ENCODE measurements around the gene DCC.

DCC gene

GRCh38 chr18:53115876-53116585 lies 776.0 kb downstream of the DCC start:
- DNase-seq, result no peak

DNA sequence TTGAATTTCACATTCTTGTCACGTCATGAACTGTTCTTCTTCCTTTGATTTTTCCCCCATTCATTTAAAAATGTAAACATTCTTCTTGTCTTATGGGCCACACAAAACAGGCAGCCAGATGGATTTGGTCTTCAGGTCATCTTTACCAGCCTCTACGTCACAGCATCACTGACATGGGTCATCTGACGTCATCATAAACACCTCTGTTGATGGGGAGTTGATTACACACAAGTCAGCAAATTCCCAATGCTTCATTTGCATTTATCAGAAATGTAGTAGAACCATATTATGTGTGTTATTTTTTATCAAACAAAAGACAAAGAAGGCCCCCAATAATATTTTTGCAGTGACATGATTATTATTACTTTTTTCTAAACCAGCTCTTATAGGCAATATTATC lies 777.9 kb downstream of the DCC start:
- DNase-seq, result no peak

- DNase-seq, result no peak
Measured at GRCh38 chr18:53126210-53126609, 786.2 kb downstream of the DCC start.

DNA sequence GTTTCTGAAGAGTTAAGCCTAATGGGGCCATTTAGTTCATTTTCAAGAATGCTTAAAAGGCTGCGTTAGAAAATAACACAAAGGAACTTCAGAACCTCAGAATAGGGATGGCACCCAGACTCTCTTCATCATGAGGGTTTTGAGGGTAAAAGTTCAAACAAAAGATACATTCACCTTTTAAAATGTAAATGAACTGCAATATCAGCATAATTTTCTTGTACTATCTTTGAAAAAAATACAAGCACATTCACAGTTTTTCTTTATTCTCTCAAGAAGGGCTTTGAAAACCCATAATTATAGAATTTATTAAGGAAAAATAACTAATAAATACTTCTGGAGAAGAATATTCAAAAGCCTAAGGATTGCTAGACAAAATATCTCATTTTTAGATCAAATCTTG lies 791.0 kb downstream of the DCC start:
- DNase-seq, result no peak

- peak; percentile 10 for DNase-seq
Measured at GRCh38 chr18:53134711-53135110, 794.7 kb downstream of the DCC start.

- peak; percentile 70 for DNase-seq
Measured at GRCh38 chr18:53135654-53136053, 795.7 kb downstream of the DCC start.

DNA sequence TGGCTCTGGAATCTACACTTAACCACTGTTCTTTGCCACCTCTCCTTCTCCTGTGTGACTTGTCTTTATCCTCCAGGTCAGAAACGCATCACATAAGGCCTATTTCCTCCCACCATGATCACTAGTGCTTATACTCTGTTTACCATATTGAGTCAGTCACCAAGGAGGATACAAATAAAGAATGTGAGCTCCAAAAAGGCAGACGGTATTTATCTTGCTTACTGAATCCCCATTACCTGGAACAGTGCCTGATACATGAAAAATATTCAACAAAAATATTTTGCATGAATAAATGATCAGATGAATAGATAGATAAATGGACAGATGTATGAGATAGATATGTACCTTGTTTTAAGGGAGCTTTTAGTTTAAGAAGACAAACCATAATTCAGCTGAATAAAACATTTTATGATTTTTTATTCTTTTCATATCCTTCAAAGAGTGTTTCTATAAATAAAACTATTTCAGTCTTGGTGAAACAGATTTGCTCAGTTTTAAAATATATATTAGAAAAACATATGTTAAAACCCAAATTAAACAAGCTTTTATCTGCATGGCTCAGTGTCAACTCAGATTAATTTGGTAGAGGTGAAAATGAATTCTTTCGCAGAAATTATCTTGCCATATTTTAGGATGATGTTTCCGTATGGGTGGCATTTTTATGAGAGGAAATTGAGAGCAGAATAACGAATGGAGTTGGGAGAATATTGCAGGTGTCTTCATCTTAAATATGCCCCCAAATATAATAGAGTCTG lies 799.9 kb downstream of the DCC start:
- no peak for DNase-seq

GRCh38 chr18:53142005-53142404 lies 802.0 kb downstream of the DCC start:
- peak; percentile 53 for DNase-seq

DNA sequence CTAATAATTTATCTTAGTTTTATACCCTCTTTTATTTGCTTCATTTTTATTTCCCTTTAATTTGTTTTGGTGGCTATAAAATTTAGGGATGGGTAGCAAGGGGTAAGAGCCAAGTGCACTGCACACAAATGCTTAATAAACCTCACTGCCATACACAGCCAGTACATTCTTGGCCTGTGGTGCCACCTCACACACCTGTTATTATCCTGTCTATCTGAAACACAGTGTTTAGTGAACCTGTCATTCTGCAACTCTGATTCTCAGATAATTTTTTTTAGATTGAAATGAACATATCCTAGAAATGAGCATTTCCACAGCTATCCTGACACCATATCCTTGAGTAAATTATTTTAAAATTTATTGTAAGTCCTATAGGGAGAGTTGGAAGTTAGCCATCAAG lies 807.5 kb downstream of the DCC start:
- no peak for DNase-seq

- DNase-seq, result peak; percentile 72
Measured at GRCh38 chr18:53148123-53148522, 808.1 kb downstream of the DCC start.

DNA sequence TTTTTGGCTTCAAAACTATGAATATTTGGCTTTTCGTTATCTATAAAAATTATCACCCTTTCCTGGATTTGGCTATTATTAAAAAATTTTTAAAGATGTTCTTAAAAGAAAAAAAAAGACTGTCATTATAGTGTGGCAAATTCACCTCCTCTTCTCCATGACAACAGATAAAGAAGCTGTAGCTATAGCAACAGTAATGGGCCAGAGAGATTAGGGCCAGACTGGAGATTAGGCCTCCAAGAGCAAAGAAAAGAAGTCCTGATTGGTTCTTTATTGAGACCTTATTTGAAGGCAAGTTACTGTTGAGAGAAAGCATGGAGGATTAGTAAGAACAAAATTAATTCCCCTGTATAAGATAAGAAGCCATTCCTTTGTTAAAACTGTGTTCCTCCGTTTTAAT lies 812.5 kb downstream of the DCC start:
- no peak for DNase-seq

- peak; percentile 17 for DNase-seq
Measured at GRCh38 chr18:53153281-53153680, 813.3 kb downstream of the DCC start.

DNA sequence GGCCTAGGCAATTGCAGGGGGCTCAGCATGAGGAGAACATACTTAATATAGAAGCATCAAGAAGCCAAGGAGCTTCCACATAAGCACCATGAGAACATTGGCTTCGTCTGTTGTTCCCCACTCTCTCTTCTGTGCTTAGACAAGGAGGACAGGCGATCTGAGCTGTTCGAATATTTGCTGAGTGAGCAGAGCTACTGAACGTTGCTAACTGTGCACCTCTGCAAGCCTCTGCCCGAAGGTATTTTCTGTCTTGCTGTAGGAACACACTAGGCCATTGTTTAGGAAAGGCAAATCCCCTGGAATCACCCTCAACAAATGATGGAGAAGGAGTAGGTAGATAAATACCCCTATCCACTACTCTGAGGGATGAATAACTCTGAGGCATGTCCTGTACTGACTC lies 813.8 kb downstream of the DCC start:
- DNase-seq, result no peak

DNA sequence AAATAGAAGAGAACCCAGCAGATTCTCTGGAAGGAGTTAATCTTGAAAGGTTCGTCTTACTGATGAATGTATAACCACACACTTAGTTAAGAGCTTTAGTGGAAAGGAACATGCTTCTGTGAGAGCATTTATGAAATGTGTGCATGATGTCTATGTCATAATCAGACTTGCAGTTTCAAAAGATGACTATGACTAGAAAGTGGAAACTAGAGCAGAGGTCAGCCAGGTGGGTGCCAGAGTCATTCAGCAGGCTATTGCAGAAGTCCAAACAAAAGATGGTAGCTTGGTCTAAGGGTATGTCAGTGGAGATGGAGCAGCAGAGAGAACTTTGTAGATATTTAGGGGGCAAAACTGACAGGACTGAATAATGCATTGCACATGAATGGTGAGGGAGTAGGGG lies 825.8 kb downstream of the DCC start:
- DNase-seq, result no peak

GRCh38 chr18:53169346-53169745 lies 829.3 kb downstream of the DCC start:
- no peak for DNase-seq

DNA sequence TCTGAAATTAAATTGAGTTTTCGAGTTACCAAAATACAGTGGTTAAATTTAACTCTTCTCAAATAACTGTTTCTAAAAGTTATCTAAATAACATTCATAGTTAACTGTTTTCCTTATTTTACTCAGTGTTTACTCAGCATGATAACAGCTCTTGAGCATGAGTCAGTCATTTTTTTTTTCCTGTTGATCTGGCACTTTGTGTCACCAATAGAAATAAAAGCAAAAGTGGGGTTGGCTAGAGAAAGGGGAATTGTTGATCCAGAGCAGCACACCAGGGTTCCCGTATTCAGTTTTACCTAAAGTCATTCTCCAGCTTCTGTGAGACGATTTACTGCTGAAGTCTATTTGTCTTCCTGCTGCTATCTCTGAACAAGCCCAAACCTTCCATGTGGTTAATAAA lies 851.6 kb downstream of the DCC start:
- DNase-seq, result no peak

- DNase-seq, result no peak
Measured at GRCh38 chr18:53193870-53194269, 853.9 kb downstream of the DCC start.

DNA sequence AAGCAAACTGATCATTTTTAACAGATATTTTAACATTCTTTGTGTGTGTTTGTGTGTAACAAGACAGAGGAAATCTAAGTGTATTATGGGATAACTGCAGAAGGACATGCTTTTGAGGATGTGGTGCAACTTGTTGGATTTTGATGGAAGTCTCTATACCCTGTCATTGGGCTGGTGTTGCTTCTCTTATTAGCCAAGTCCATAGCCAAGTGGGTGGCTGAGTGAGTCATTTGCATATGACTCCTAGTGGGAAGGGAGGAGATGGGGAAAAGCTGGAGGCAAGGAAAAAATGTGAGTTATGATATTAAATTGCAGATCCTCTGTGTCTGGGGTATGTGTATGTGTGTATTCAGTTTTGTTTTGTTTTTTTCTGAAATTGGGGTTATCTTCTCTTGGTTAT lies 879.9 kb downstream of the DCC start:
- no peak for DNase-seq

- DNase-seq, result no peak
Measured at GRCh38 chr18:53224128-53224778, 884.3 kb downstream of the DCC start.

- no peak for DNase-seq
Measured at GRCh38 chr18:53225567-53226325, 885.7 kb downstream of the DCC start.

DNA sequence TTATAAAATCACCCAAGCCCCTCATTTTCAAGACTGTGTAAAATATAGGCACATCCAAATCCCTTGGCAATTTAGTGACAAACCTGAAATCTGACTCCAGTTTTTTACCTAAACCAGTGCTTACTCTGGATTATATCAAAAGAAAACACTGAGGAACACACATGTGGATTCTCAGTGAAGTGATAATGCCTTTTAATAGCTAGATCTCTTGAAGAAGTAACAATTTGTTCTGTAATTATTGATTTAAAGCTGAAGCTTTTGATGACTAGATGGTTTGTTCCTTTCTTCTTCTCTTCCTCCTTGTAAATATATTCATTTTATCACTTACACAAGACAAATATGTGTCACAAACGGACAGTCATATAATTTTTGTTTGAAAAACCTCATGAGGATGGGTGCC lies 894.6 kb downstream of the DCC start:
- DNase-seq, result no peak

DNA sequence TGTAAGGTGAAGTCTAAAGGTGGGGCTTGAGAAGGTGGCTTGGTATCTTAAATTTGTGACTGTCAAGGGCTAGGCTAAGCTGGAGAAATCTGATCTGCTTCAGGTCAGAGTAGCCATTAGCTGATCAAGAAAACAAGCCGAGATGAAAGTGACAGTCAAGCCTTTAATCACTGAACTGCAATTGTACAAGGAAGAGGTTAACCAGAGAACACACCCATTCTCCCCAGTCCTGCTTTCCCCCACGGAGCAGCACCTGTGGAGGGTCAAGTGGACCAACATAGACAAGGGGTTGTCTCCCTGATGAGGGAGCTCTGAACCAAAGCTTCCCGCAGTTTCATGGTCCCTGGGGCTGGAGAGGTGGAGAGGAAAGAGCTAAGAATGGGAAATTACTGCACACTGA lies 901.2 kb downstream of the DCC start:
- no peak for DNase-seq

DNA sequence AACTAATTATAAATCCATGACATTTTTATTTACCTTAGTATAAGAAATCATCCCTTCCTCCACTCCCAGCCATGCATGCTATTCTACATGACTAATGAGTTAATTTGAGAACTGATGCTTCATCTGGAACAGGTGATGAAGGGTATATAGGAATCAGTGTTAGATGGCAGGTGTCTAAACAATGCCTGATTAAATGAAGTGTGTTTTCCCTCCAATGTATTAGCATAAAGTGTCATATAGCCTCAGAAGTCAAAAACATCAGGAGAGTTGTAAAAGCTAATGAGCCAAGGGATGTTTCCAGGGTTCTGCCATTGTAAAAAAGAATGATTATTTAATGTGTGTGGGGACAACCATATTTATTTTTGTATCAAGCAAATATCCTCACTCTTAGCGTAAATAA lies 913.8 kb downstream of the DCC start:
- DNase-seq, result no peak

All from eye (tissue), 1 donor.